ENCODE data around the gene C2CD2L.
"Not testable (repeated sequence)": the region's sequence is repeated elsewhere in the genome, so short reads cannot be mapped to it uniquely, and the experiment has no call there.

C2CD2L gene

GRCh38 chr11:119149786-119150275 is 42.7 kb downstream of the C2CD2L start:
- H3K36me3 Mint-ChIP-seq = no peaks in the 10 kb centered on the region
- H3K27ac Mint-ChIP-seq = no peak overlapping the region
- H3K4me3 Mint-ChIP-seq = peak overlapping the region; percentile 49
- peaks cover 14% of the 10 kb centered on the region for H3K4me1 Mint-ChIP-seq
- H3K27me3 Mint-ChIP-seq = peaks cover 13% of the 10 kb centered on the region
- no peaks in the 10 kb centered on the region for H3K9me3 Mint-ChIP-seq

- no peaks in the 10 kb centered on the region for H3K36me3 Mint-ChIP-seq
- H3K9me3 Mint-ChIP-seq = no peaks in the 10 kb centered on the region
- peaks cover 7% of the 10 kb centered on the region for H3K27me3 Mint-ChIP-seq
- no peak overlapping the region for H3K27ac Mint-ChIP-seq
- peaks cover 14% of the 10 kb centered on the region for H3K4me1 Mint-ChIP-seq
- H3K4me3 Mint-ChIP-seq = no peak overlapping the region
Measured at GRCh38 chr11:119152043-119152442, 44.9 kb downstream of the C2CD2L start.

GRCh38 chr11:119152604-119153003 is 45.5 kb downstream of the C2CD2L start:
- Mint-ChIP-seq H3K9me3 (no peaks in the 10 kb centered on the region), H3K27ac (no peak overlapping the region), H3K27me3 (peaks cover 3% of the 10 kb centered on the region), H3K4me3 (no peak overlapping the region), H3K36me3 (no peaks in the 10 kb centered on the region), H3K4me1 (peaks cover 9% of the 10 kb centered on the region)

GRCh38 chr11:119153049-119153818 is 46.1 kb downstream of the C2CD2L start:
- no peak overlapping the region for H3K4me3 Mint-ChIP-seq
- peaks cover 2% of the 10 kb centered on the region for H3K27me3 Mint-ChIP-seq
- H3K4me1 Mint-ChIP-seq = peaks cover 3% of the 10 kb centered on the region
- no peak overlapping the region for H3K27ac Mint-ChIP-seq
- H3K9me3 Mint-ChIP-seq = no peaks in the 10 kb centered on the region
- H3K36me3 Mint-ChIP-seq = no peaks in the 10 kb centered on the region

- H3K36me3 Mint-ChIP-seq = no peaks in the 10 kb centered on the region
- no peaks in the 10 kb centered on the region for H3K9me3 Mint-ChIP-seq
- no peak overlapping the region for H3K27ac Mint-ChIP-seq
- peaks cover 2% of the 10 kb centered on the region for H3K27me3 Mint-ChIP-seq
- no peaks in the 10 kb centered on the region for H3K4me1 Mint-ChIP-seq
- no peak overlapping the region for H3K4me3 Mint-ChIP-seq
Measured at GRCh38 chr11:119154178-119154577, 47.0 kb downstream of the C2CD2L start.

GRCh38 chr11:119155733-119156492 is 48.8 kb downstream of the C2CD2L start:
- no peaks in the 10 kb centered on the region for H3K36me3 Mint-ChIP-seq
- H3K27ac Mint-ChIP-seq = no peak overlapping the region
- no peak overlapping the region for H3K4me3 Mint-ChIP-seq
- H3K4me1 Mint-ChIP-seq = no peaks in the 10 kb centered on the region
- H3K9me3 Mint-ChIP-seq = no peaks in the 10 kb centered on the region
- peaks cover 2% of the 10 kb centered on the region for H3K27me3 Mint-ChIP-seq

GRCh38 chr11:119156496-119156895 is 49.4 kb downstream of the C2CD2L start:
- H3K27ac Mint-ChIP-seq = no peak overlapping the region
- H3K4me1 Mint-ChIP-seq = no peaks in the 10 kb centered on the region
- H3K27me3 Mint-ChIP-seq = peaks cover 2% of the 10 kb centered on the region
- H3K9me3 Mint-ChIP-seq = no peaks in the 10 kb centered on the region
- H3K4me3 Mint-ChIP-seq = no peak overlapping the region
- no peaks in the 10 kb centered on the region for H3K36me3 Mint-ChIP-seq

GRCh38 chr11:119157063-119157462 is 49.9 kb downstream of the C2CD2L start:
- Mint-ChIP-seq H3K4me1 (no peaks in the 10 kb centered on the region), H3K27ac (no peak overlapping the region), H3K27me3 (peaks cover 2% of the 10 kb centered on the region)

GRCh38 chr11:119158467-119158866 is 51.3 kb downstream of the C2CD2L start:
- no peaks in the 10 kb centered on the region for H3K36me3 Mint-ChIP-seq
- H3K27ac Mint-ChIP-seq = no peak overlapping the region
- no peaks in the 10 kb centered on the region for H3K9me3 Mint-ChIP-seq
- H3K4me1 Mint-ChIP-seq = no peaks in the 10 kb centered on the region
- no peak overlapping the region for H3K4me3 Mint-ChIP-seq
- H3K27me3 Mint-ChIP-seq = peaks cover 2% of the 10 kb centered on the region

More at GRCh38 chr11:119157063-119157462, 49.9 kb downstream of the C2CD2L start:
- H3K36me3 Mint-ChIP-seq = no peaks in the 10 kb centered on the region
- no peaks in the 10 kb centered on the region for H3K9me3 Mint-ChIP-seq
- H3K4me3 Mint-ChIP-seq = no peak overlapping the region

- Mint-ChIP-seq H3K36me3 (no peaks in the 10 kb centered on the region), H3K27me3 (no peaks in the 10 kb centered on the region), H3K4me3 (no peak overlapping the region), H3K9me3 (no peaks in the 10 kb centered on the region), H3K27ac (no peak overlapping the region), H3K4me1 (no peaks in the 10 kb centered on the region)
Measured at GRCh38 chr11:119160151-119160550, 53.0 kb downstream of the C2CD2L start.

- Mint-ChIP-seq H3K4me1 (no peaks in the 10 kb centered on the region), H3K27me3 (no peaks in the 10 kb centered on the region), H3K9me3 (no peaks in the 10 kb centered on the region), H3K36me3 (no peaks in the 10 kb centered on the region), H3K27ac (no peak overlapping the region), H3K4me3 (no peak overlapping the region)
Measured at GRCh38 chr11:119161871-119162270, 54.7 kb downstream of the C2CD2L start.

GRCh38 chr11:119166368-119167076 is 59.4 kb downstream of the C2CD2L start:
- Mint-ChIP-seq H3K36me3 (no peaks in the 10 kb centered on the region), H3K27me3 (no peaks in the 10 kb centered on the region), H3K27ac (no peak overlapping the region), H3K4me3 (no peak overlapping the region), H3K9me3 (no peaks in the 10 kb centered on the region), H3K4me1 (peaks cover 11% of the 10 kb centered on the region)

GRCh38 chr11:119167077-119167458 is 59.9 kb downstream of the C2CD2L start:
- not testable (repeated sequence) for H3K27ac Mint-ChIP-seq

GRCh38 chr11:119167933-119168332 is 60.8 kb downstream of the C2CD2L start:
- no peaks in the 10 kb centered on the region for H3K9me3 Mint-ChIP-seq
- H3K4me1 Mint-ChIP-seq = peaks cover 11% of the 10 kb centered on the region
- H3K27me3 Mint-ChIP-seq = no peaks in the 10 kb centered on the region
- peak overlapping the region; percentile 68 for H3K4me3 Mint-ChIP-seq
- no peak overlapping the region for H3K27ac Mint-ChIP-seq
- H3K36me3 Mint-ChIP-seq = no peaks in the 10 kb centered on the region

More at GRCh38 chr11:119167077-119167458, 59.9 kb downstream of the C2CD2L start:
- not testable (repeated sequence) for H3K36me3 Mint-ChIP-seq, H3K27me3 Mint-ChIP-seq, H3K9me3 Mint-ChIP-seq, H3K4me3 Mint-ChIP-seq
- peaks cover 11% of the 10 kb centered on the region for H3K4me1 Mint-ChIP-seq

All from activated naive CD4-positive, alpha-beta T cell treated with anti-CD3 and anti-CD28 coated beads, Interleukin-2, amount 50 U/mL, for 24 hours (primary cell).